Colonic mucosa (tissue), 4 donors: Measurements from ENCODE around the gene PEX12. TPM values are rescaled to one million over a fixed set of nuclear protein-coding genes. Genes with fewer than 3 reads are reported as not detected.

Experiments used
- DNase-seq: peaks from one replicate; pipeline ENCODE4 v3.0.0-alpha.2; 2020
- H3K27ac ChIP-seq: fragments of 200-600 bp; one replicate; pipeline ENCODE4 v1.8.0; 2021
- H3K27me3 ChIP-seq: fragments of 200-600 bp; one replicate; pipeline ENCODE4 v1.8.0; 2021
- H3K36me3 ChIP-seq: fragments of 200-600 bp; one replicate; pipeline ENCODE4 v1.8.0; 2021
- H3K4me1 ChIP-seq: fragments of 200-600 bp; one replicate; pipeline ENCODE4 v1.8.0; 2021; ENCODE audit warnings: mild to moderate bottlenecking
- H3K4me3 ChIP-seq: fragments of 200-600 bp; one replicate; pipeline ENCODE4 v1.8.0; 2021
- H3K9ac ChIP-seq, 2 donors: one replicate each; pipeline ENCODE4 v1.7.0; 2013; ENCODE audit warnings: control low read depth in 2 of 2, low read depth in 2 of 2, low read length in 2 of 2
- H3K9me3 ChIP-seq: fragments of 200-600 bp; one replicate; pipeline ENCODE4 v1.8.0; 2021
- CTCF ChIP-seq: fragments of 200-600 bp; IDR thresholded peaks from one replicate; pipeline ENCODE4 v1.8.0; 2022; ENCODE audit warnings: antibody characterized with exemption, mild to moderate bottlenecking
- intact Hi-C: fragments of 100-400 bp; cut with DNase I; formaldehyde crosslinking; loops from one replicate; pipeline ENCODE4 v1.14.1; 2022
- total RNA-seq, 2 donors: library from RNA; stranded (reverse); fragmentation: NEBNext Ultra II Directional in 1 of 2; extraction: Animal tissue kit (Norgen Biotek cat#: 25700) in 1 of 2; gene quantifications; one replicate each; pipeline ENCODE4 v1.2.1, GENCODE V29; 2021
- donor health status: healthy.
- donor health status: DM: no; HTN: no; CAD: no.
- donor health status: DM: no; HTN: no; CAD: no.

Gene PEX12
- total RNA-seq, 2 donors from 2014 or later, result 2.6 to 5.9 TPM

GRCh38 chr17:35607239-35607847 lies 29.0 kb upstream of the PEX12 start:
- DNase-seq, result no peak
- no peak for TF ChIP-seq CTCF
- Histone ChIP-seq H3K27me3 (no peaks in the 10 kb centered on the region), H3K4me3 (no peak overlapping the region), H3K27ac (no peak overlapping the region), H3K36me3 (peaks cover 7% of the 10 kb centered on the region), H3K9me3 (no peaks in the 10 kb centered on the region), H3K4me1 (no peaks in the 10 kb centered on the region), H3K9ac (no peak overlapping the region)
- intact Hi-C loops, result no loop called here

- DNase-seq, result no peak
- intact Hi-C loops, result no loop called here
- no peaks in the 10 kb centered on the region for H3K4me1 ChIP-seq
- no peak for TF ChIP-seq CTCF
- no peak overlapping the region for H3K27ac ChIP-seq
- H3K9ac ChIP-seq, result no peak overlapping the region
- no peaks in the 10 kb centered on the region for H3K9me3 ChIP-seq
- H3K4me3 ChIP-seq, result no peak overlapping the region
- H3K27me3 ChIP-seq, result no peaks in the 10 kb centered on the region
- peaks cover 7% of the 10 kb centered on the region for H3K36me3 ChIP-seq
Measured at GRCh38 chr17:35605678-35606077, 27.3 kb upstream of the PEX12 start.

- intact Hi-C loops, result no loop called here
- Histone ChIP-seq H3K9me3 (no peaks in the 10 kb centered on the region), H3K27me3 (no peaks in the 10 kb centered on the region), H3K4me3 (no peak overlapping the region), H3K9ac (no peak overlapping the region), H3K36me3 (peaks cover 16% of the 10 kb centered on the region), H3K4me1 (no peaks in the 10 kb centered on the region), H3K27ac (no peak overlapping the region)
- DNase-seq, result no peak
- TF ChIP-seq CTCF, result no peak
Measured at GRCh38 chr17:35603674-35604073, 25.3 kb upstream of the PEX12 start.

- no peak overlapping the region for H3K4me3 ChIP-seq
- no peak for TF ChIP-seq CTCF
- no peak for DNase-seq
- no peaks in the 10 kb centered on the region for H3K4me1 ChIP-seq
- no peak overlapping the region for H3K27ac ChIP-seq
- H3K27me3 ChIP-seq, result no peaks in the 10 kb centered on the region
- no peaks in the 10 kb centered on the region for H3K9me3 ChIP-seq
- intact Hi-C loops, result no loop called here
- peaks cover 29% of the 10 kb centered on the region for H3K36me3 ChIP-seq
- no peak overlapping the region for H3K9ac ChIP-seq
Measured at GRCh38 chr17:35597604-35598003, 19.2 kb upstream of the PEX12 start.

GRCh38 chr17:35596530-35597233 lies 18.3 kb upstream of the PEX12 start:
- Histone ChIP-seq H3K9me3 (no peaks in the 10 kb centered on the region), H3K36me3 (peaks cover 29% of the 10 kb centered on the region), H3K9ac (no peak overlapping the region), H3K4me1 (no peaks in the 10 kb centered on the region), H3K4me3 (no peak overlapping the region), H3K27ac (no peak overlapping the region), H3K27me3 (no peaks in the 10 kb centered on the region)
- no peak for TF ChIP-seq CTCF
- no peak for DNase-seq
- intact Hi-C loops, result no loop called here
